Measurements from ENCODE around the gene HOATZ.

Gene HOATZ

DNA sequence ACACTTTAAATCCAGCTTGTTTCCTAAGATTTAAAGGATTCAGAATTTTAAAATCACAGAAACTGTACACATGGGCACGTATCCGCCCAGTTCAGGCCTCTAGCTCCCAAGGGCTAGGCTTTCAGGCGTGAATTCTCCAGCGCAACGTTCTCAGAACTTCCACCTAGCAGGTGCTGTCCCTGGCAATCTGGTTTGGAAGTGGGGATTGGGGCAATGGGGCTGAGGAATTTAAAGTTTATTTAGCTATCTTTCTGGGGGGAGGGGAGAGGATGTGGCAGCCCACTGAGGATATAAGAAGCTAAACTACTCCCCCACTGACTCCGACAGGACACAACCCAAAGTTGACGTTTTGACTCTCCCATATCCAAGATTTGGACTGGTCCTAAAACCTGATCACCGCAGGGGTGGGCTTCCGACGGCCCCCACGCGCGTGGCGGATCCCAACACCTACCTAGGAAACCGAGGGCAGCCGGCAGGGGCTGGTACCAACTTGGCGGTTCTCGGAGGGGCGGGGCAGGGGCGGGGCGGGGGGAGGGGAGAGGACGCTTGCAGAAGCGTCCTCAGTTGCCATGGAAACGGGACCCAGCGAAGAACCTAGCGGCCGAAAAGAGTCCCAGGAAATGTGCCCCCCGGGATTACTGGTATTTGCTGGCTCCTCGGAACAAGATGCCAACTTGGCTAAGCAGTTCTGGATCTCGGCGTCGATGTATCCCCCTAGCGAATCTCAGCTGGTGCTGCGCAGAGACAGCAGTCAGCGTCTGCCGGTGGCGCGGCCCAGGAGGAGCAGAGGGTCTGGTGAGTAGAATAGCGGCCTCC lies at the start of gene HOATZ:
HOATZ (plus strand) TSS at position 563 of the 816 bp plus-strand sequence; CDS start at position 570, 7 bp downstream.
- in situ Hi-C loops (cut with MboI; ENCODE audit: low sequenced_read_pairs): no loop called here

DNA sequence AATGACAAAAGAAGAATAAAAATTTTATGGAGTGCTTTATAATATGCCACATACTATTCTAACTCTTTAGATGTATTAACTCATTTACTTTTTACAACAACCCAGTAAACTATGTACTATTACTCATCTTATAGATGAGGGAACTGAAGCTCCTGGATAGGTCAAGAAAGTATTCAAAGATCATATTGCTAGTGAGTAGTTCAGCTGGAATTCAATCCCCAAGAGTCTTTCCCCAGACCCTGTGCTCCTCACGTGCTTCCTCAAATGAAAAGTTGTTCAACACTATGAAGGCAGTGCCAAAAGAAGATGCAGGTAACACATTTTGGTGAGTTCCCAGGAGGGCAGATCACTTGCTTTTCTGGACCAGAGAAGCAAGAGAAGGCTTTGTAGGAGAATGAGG lies 49.2 kb upstream of the HOATZ start:
- in situ Hi-C loops (cut with MboI; ENCODE audit: low sequenced_read_pairs): loop anchor here (25.0 kb wide), 1 partner anchor 322 kb away; no protein-coding TSS in a partner anchor

GRCh38 chr11:111466615-111467014 lies 48.0 kb upstream of the HOATZ start:
- in situ Hi-C loops (cut with MboI; ENCODE audit: low sequenced_read_pairs): loop anchor here (25.0 kb wide), 1 partner anchor 321 kb away; no protein-coding TSS in a partner anchor

DNA sequence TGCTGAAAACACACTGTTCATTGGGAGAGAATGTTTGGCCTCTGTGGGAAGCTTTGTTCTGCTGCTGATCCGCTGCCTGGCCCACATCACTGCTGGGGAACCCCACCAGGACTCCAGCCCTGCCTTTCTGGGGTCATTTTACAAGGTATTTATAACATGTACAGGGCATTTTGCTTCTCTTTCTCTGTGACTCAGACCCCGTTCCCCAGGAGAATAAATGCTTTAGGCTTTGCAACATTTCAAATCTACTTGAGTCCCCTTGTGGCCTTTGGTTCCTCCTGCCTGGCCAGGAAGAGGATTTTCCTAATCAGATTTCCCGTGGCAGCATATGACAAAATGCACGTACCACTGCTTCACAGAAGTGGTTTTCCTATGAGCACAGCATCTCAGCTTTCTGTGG lies 45.4 kb upstream of the HOATZ start:
- in situ Hi-C loops (cut with MboI; ENCODE audit: low sequenced_read_pairs): loop anchor here (25.0 kb wide), 1 partner anchor 318 kb away; no protein-coding TSS in a partner anchor

- in situ Hi-C loops (cut with MboI; ENCODE audit: low sequenced_read_pairs): loop anchor here (25.0 kb wide), 1 partner anchor 315 kb away; no protein-coding TSS in a partner anchor
Measured at GRCh38 chr11:111472228-111472627, 42.4 kb upstream of the HOATZ start.

- in situ Hi-C loops (cut with MboI; ENCODE audit: low sequenced_read_pairs): loop anchor here (25.0 kb wide), 1 partner anchor 313 kb away; no protein-coding TSS in a partner anchor
Measured at GRCh38 chr11:111474432-111474831, 40.1 kb upstream of the HOATZ start.

DNA sequence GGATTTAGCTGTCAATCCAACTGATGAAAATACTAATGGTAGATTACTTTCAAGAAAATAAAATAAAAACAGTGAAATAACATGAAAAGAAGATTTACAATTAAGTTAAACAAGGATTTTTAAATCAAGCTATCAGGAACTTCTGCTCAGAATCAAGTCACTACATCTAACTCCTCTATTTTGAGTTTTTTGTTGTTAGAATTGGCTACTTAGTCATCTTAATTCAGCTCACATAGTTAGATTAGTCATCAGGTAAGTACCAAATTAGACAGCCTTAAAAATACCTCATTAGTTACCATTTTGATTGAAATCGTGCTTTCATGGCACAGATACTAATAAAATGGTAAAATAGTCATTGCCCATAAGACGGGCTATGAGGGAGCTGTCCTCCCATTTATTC lies 38.2 kb upstream of the HOATZ start:
- in situ Hi-C loops (cut with MboI; ENCODE audit: low sequenced_read_pairs): no loop called here

- in situ Hi-C loops (cut with MboI; ENCODE audit: low sequenced_read_pairs): no loop called here
Measured at GRCh38 chr11:111476956-111477355, 37.6 kb upstream of the HOATZ start.

GRCh38 chr11:111477898-111478297 lies 36.7 kb upstream of the HOATZ start:
- in situ Hi-C loops (cut with MboI; ENCODE audit: low sequenced_read_pairs): no loop called here

DNA sequence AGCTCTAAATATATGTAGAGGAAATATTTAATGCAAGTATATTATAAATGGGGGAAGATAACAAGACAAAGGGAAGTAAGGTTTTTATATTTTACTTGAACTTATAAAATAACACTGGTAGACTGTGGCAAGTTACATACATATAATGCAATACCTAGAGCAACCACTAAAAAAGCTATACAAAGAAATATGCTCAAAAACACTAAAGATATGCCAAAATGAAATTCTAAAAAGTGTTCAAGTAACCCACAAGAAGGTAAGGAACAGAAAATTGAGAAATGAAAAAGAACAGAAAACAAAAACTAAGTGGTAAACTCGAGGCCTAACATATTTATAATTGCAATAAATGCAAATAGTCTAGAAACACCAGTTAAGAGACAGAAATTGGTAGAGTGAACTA lies 34.9 kb upstream of the HOATZ start:
- in situ Hi-C loops (cut with MboI; ENCODE audit: low sequenced_read_pairs): no loop called here

DNA sequence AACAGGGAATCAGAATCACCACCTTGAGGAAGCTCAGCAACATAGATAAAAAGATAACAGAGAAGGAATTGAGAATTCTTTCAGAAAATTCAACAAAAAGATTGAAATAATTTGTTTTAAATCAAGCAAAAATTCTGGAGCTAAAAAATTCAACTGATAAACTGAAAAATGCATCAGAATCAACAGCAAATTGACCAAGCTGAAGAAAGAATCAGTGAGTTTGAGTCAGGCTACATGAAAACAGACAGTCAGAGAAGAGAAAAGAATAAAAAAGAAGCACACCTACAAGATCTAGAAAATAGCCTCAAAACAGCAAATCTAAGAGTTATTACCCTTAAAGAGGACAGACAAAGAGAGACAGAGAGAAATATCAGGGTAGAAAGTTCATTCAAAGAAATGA lies 31.1 kb upstream of the HOATZ start:
- in situ Hi-C loops (cut with MboI; ENCODE audit: low sequenced_read_pairs): no loop called here

GRCh38 chr11:111490496-111490895 lies 24.1 kb upstream of the HOATZ start:
- in situ Hi-C loops (cut with MboI; ENCODE audit: low sequenced_read_pairs): no loop called here

- in situ Hi-C loops (cut with MboI; ENCODE audit: low sequenced_read_pairs): no loop called here
Measured at GRCh38 chr11:111494040-111494439, 20.5 kb upstream of the HOATZ start.

DNA sequence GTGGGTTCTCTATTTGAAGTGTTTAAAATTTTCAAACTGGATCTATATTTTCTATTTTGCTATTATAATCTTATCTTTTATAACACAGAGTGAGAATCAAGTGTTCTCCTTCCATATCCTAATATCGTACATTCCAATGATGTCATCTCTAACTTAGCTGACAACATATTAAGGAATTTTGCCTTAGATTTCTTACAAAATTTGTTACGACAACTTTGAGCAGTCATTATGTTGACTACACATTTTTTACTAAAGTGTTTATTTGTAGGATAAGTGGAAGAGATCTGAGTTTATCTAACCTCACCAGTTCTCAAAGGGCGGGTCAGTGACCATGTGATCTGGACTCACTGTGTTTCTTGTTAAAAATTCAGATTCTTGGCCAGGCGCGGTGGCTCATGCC lies 15.1 kb upstream of the HOATZ start:
- in situ Hi-C loops (cut with MboI; ENCODE audit: low sequenced_read_pairs): no loop called here

GRCh38 chr11:111500481-111500880 lies 14.1 kb upstream of the HOATZ start:
- in situ Hi-C loops (cut with MboI; ENCODE audit: low sequenced_read_pairs): no loop called here

GRCh38 chr11:111502611-111503010 lies 12.0 kb upstream of the HOATZ start:
- in situ Hi-C loops (cut with MboI; ENCODE audit: low sequenced_read_pairs): no loop called here

DNA sequence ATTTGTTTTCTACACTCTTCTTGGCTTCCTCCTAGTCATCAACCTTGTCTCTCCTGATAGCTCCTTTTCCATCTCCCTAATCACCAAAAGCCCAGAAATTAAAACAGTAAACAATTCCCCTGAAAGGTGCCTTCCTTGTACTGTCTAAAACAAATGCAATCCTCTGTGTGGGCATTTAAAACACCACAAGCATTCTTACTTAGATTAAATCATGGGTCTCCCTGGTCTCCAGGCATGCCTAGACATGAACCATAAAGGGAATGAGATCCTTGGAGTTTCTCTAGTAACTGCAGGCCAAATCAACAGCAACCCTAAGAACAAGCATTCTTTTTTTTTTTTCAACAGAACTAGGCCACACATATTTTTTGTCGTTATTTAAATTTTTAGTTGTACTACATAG lies 4.3 kb upstream of the HOATZ start:
- in situ Hi-C loops (cut with MboI; ENCODE audit: low sequenced_read_pairs): no loop called here

GRCh38 chr11:111512296-111513239 lies 2.0 kb upstream of the HOATZ start, which contains the start of gene BTG4:
TSS of gene BTG4 (minus strand) at chr11:111512386. CDS start at chr11:111498776, 13,610 bp downstream.
- in situ Hi-C loops (cut with MboI; ENCODE audit: low sequenced_read_pairs): no loop called here

DNA sequence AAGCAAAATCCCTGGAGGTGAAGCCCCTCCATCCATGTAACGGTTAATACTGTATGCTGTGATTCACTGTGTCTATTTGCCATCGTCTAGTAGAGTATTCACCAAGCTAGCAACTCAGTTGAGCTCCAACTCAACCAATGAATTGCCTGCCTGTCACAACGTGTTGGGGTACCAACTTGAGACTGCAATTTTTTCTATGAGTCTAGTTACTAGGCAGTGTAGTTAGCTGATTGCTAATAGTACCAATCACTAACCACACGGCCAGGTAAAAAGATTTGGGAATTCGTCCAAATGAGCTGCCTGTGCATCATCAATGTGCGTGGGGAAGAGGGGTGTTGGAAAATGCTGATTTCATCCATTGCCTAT lies 1.4 kb upstream of the HOATZ start:
- in situ Hi-C loops (cut with MboI; ENCODE audit: low sequenced_read_pairs): no loop called here

DNA sequence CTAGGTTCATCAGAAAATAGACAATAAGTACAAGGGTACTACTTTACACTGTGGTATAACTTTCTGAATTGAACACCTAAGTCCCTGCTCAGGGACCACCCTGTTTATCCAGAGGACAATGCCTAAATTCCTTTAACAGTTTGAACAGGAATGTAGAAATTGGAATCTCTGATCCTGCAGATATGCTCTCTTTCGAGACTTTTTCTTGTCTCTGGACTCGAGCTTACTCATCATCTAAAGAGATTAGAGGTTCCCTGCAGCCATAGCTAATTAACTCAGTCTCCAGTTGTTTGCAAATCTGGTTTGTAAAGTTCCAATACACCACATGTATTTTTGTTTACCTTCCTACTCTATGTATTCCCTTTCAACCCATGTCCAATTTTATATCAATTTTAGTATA lies 1.0 kb downstream of the HOATZ start:
- in situ Hi-C loops (cut with MboI; ENCODE audit: low sequenced_read_pairs): no loop called here

DNA sequence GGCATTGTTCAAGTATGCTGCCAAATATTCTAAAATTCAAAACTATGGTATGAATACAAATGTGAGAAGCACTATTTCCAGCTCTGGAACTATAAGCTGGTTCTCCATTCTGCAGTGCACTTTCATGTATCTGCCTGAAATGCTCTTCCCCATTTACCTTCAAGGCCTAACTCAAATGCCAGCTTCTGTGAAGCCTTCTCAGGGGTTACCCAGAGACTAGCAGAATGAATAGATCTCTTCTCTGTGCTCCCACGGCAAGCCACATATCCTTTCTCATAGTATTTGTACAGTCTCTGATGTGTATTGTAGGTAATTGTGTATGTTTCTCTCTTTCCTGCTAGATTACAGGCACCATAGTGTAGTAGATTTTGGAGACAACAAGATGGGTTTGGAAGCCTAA lies 4.1 kb downstream of the HOATZ start:
- in situ Hi-C loops (cut with MboI; ENCODE audit: low sequenced_read_pairs): no loop called here
